ENCODE results near the gene CLMP. TPM values are rescaled to one million over a fixed set of nuclear protein-coding genes. Genes with fewer than 3 reads are reported as not detected.

The CLMP gene
- total and polyA plus RNA-seq, 2 experiments from 2014 or later, result 7.1 to 18.4 TPM

- Histone ChIP-seq H2AFZ (no peak overlapping the region), H3K4me2 (peak overlapping the region; percentile 65), H3K9me2 (ENCODE audit: insufficient read depth) (no peaks in the 10 kb centered on the region), H3K27ac (ENCODE audit: low read depth) (peak overlapping the region; percentile 45; the same call in 1 of the 2 replicates), H3K4me1 (ENCODE audit: insufficient read depth) (peaks cover 15% of the 10 kb centered on the region), H3K4me3 (no peak overlapping the region), H4K20me1 (replicated peaks; ENCODE audit: insufficient read depth) (no peaks in the 10 kb centered on the region), H3F3A (replicated peaks; ENCODE audit: low read depth) (no peaks in the 10 kb centered on the region), H3K36me3 (ENCODE audit: insufficient read depth) (no peaks in the 10 kb centered on the region), H3K79me2 (replicated peaks; ENCODE audit: insufficient read depth) (no peaks in the 10 kb centered on the region), H3K27me3 (ENCODE audit: insufficient read depth) (no peaks in the 10 kb centered on the region)
- TF ChIP-seq NANOG (IDR thresholded peaks at IDR 0.05; ENCODE audit: borderline replicate concordance) (no peak), ZNF462 (CRISPR knock-in tag; IDR thresholded peaks at IDR 0.05) (no peak), EZH2 (IDR thresholded peaks at IDR 0.05; ENCODE audit: low read depth, unreplicated experiment) (no peak), POLR2AphosphoS5 (IDR thresholded peaks at IDR 0.05; ENCODE audit: low read depth) (no peak), ETS1 (IDR thresholded peaks at IDR 0.05) (no peak), ZNF114 (CRISPR knock-in tag; IDR thresholded peaks at IDR 0.05) (no peak), CREB1 (CRISPR knock-in tag; IDR thresholded peaks at IDR 0.05; ENCODE audit: low read depth) (no peak), ZNF331 (CRISPR knock-in tag; IDR thresholded peaks at IDR 0.05; ENCODE audit: low read depth) (no peak), JUNB (IDR thresholded peaks at IDR 0.05; ENCODE audit: unreplicated experiment) (no peak), CTCF (conservative IDR thresholded peaks at IDR 0.05; ENCODE audit: low read depth in 2 of 2) (no peak), REST (IDR thresholded peaks at IDR 0.05; ENCODE audit: unreplicated experiment) (no peak), STAT1 (IDR thresholded peaks at IDR 0.05; ENCODE audit: unreplicated experiment) (no peak), EZH2phosphoT487 (IDR thresholded peaks at IDR 0.05; ENCODE audit: unreplicated experiment) (no peak)
- ATAC-seq (peak; percentile 69), DNase-seq (ENCODE audit: low spot score) (peak; percentile 23)
- peaks cover 11% of the 10 kb centered on the region for H3K27me3 Mint-ChIP-seq (ENCODE audit: insufficient read depth, low read depth, poor library complexity)
- H3K4me3 Mint-ChIP-seq, result no peak overlapping the region
- peaks cover 7% of the 10 kb centered on the region; the same call in 2 of the 3 replicates for H3K36me3 Mint-ChIP-seq (ENCODE audit: low read depth)
- no peaks in the 10 kb centered on the region for H3K9me3 Mint-ChIP-seq
- peaks cover 22% of the 10 kb centered on the region for H3K4me1 Mint-ChIP-seq
- peak overlapping the region; percentile 70 for H3K27ac Mint-ChIP-seq
Measured at GRCh38 chr11:123100379-123101085, 94.5 kb downstream of the CLMP start.
